ENCODE data around the gene RXRA.

DNA sequence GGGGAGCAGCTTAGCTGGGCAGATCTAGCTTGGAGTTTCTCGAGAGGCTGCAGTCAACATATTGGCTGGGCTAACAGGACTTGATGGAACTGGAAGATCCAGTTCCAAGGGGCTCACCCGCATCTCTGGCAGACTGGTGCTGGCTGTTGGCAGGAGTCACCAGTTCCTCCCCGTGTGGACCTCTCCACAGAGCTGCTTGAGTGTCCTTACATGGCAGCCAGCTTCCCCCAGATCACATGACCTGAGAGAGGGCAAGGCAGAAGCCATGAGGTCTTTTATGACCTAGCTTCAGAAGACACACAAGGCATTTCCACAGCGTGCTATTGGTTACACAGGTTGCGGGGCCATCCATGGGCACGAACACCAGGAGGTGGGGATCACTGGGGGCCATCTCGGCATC is 26.4 kb upstream of the RXRA start:
- TF ChIP-seq, protein P1, sequence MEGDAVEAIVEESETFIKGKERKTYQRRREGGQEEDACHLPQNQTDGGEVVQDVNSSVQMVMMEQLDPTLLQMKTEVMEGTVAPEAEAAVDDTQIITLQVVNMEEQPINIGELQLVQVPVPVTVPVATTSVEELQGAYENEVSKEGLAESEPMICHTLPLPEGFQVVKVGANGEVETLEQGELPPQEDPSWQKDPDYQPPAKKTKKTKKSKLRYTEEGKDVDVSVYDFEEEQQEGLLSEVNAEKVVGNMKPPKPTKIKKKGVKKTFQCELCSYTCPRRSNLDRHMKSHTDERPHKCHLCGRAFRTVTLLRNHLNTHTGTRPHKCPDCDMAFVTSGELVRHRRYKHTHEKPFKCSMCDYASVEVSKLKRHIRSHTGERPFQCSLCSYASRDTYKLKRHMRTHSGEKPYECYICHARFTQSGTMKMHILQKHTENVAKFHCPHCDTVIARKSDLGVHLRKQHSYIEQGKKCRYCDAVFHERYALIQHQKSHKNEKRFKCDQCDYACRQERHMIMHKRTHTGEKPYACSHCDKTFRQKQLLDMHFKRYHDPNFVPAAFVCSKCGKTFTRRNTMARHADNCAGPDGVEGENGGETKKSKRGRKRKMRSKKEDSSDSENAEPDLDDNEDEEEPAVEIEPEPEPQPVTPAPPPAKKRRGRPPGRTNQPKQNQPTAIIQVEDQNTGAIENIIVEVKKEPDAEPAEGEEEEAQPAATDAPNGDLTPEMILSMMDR (IDR thresholded peaks at IDR 0.05; ENCODE audit: extremely low read depth in 1 of 2, insufficient read depth in 1 of 2, low read depth in 1 of 2, low read length in 2 of 2): no peak
- TF ChIP-seq EZH2 (IDR thresholded peaks at IDR 0.05; ENCODE audit: borderline replicate concordance, low read depth, low read length, severe bottlenecking): no peak
- TF ChIP-seq POLR2A (IDR thresholded peaks at IDR 0.05; ENCODE audit: low read depth, low read length): no peak
- TF ChIP-seq POLR2AphosphoS5 (IDR thresholded peaks at IDR 0.05; ENCODE audit: insufficient read depth, low read depth, low read length): no peak

Data from endothelial cell of umbilical vein (primary cell).